K562 (cell line): ENCODE results near the gene VWA3B. TPM values are rescaled to one million over a fixed set of nuclear protein-coding genes. Genes with fewer than 3 reads are reported as not detected.

Source experiments
- ATAC-seq: fragments of 200-7000 bp; cut with Tn5 transposase; 3 replicates; pipeline ENCODE4 v1.9.1; 2020; ENCODE audit warnings: moderate library complexity
- BruUV-seq: library from RNA; stranded (reverse); fragments of 400-500 nt; replicated peaks from 2 replicates; lab custom pipeline; 2021; lab: Mats Ljungman, UMichigan
- CTCF ChIA-PET: fragments of 300-600 bp; formaldehyde crosslinking; extraction: SDS; loops from one replicate; lab custom pipeline; 2021; ENCODE audit warnings: low intra/inter-chr PET ratio; lab: Yijun Ruan, JAX
- POLR2A ChIA-PET: fragments of 300-600, 350-650 bp; sonication (Branson Sonifier 250); formaldehyde crosslinking; extraction: SDS; loops from one replicate; lab custom pipeline; 2021; ENCODE audit warnings: antibody characterized with exemption, inconsistent platforms; lab: Yijun Ruan, JAX
- DNase-seq, 4 experiments: peaks; one replicate each; pipeline versions ENCODE4 v3.0.0 to v3.0.0-alpha.2; 2011 to 2018; ENCODE audit warnings: low spot score in 3 of 4, mixed read lengths in 3 of 4; ENCODE audit errors: extremely low read depth in 1 of 4
- FAIRE-seq: peaks from 2 replicates; lab custom pipeline; 2011; peaks lifted over from hg19 to GRCh38; lab: Jason Lieb, UNC
- H2AFZ ChIP-seq: 2 replicates; pipeline ENCODE4 v1.6.0; 2011; ENCODE audit warnings: low read depth, low read length, control low read depth, inconsistent platforms
- H3K27ac ChIP-seq: fragments of 200-600 bp; 3 replicates; pipeline ENCODE4 v1.8.0; 2011; ENCODE audit warnings: low read depth, mild to moderate bottlenecking, control low read depth, inconsistent platforms, low read length, moderate library complexity, mixed read lengths; ENCODE audit errors: extremely low read depth
- H3K27me3 ChIP-seq, 2 experiments: fragments of 300-600 bp in 1 of 2; 2 replicates in 1 of 2; 3 replicates in 1 of 2; pipeline versions ENCODE4 v1.6.0 to v1.8.0; 2011; ENCODE audit warnings: inconsistent platforms in 2 of 2, low read length in 2 of 2, mild to moderate bottlenecking in 1 of 2, mixed read lengths in 1 of 2, moderate library complexity in 1 of 2; ENCODE audit not compliant: control insufficient read depth in 2 of 2, insufficient read depth in 2 of 2
- H3K36me3 ChIP-seq: fragments of 300-600 bp; 3 replicates; pipeline ENCODE4 v1.8.0; 2011; ENCODE audit warnings: mild to moderate bottlenecking, low read length, inconsistent platforms; ENCODE audit not compliant: control insufficient read depth, insufficient read depth
- H3K4me1 ChIP-seq, 2 experiments: fragments of 200-600 bp in 1 of 2; replicated peaks in 1 of 2; 2 replicates in 1 of 2; 3 replicates in 1 of 2; pipeline versions ENCODE4 v1.5.1 to v1.8.0; 2011; ENCODE audit warnings: inconsistent platforms in 2 of 2, low read length in 2 of 2, mild to moderate bottlenecking in 1 of 2, mixed read lengths in 1 of 2, moderate library complexity in 1 of 2; ENCODE audit not compliant: control insufficient read depth in 2 of 2, insufficient read depth in 2 of 2
- H3K4me2 ChIP-seq: 2 replicates; pipeline ENCODE4 v1.6.1; 2011; ENCODE audit warnings: low read length, control low read depth, inconsistent platforms, mixed read lengths; ENCODE audit not compliant: insufficient read depth
- H3K4me3 ChIP-seq: fragments of 200-600 bp; sonication (generic), shearing (Covaris generic); 2 replicates; pipeline ENCODE4 v1.5.1; 2016; ENCODE audit warnings: control low read depth, inconsistent platforms
- H3K79me2 ChIP-seq: fragments of 200-600 bp; 3 replicates; pipeline ENCODE4 v1.8.0; 2011; ENCODE audit warnings: low read length, inconsistent platforms; ENCODE audit not compliant: control insufficient read depth, insufficient read depth
- H3K9ac ChIP-seq, 2 experiments: 2 replicates each; pipeline versions ENCODE4 v1.6.0 to v1.6.1; 2011; ENCODE audit warnings: low read depth in 2 of 2, low read length in 2 of 2, control low read depth in 1 of 2, inconsistent platforms in 1 of 2, mild to moderate bottlenecking in 1 of 2, mixed read lengths in 1 of 2; ENCODE audit not compliant: insufficient read depth in 1 of 2
- H3K9me1 ChIP-seq: one replicate; pipeline ENCODE4 v1.6.0; 2011; ENCODE audit warnings: inconsistent platforms, mild to moderate bottlenecking, low read length, moderate library complexity; ENCODE audit not compliant: control insufficient read depth, insufficient read depth
- H3K9me3 ChIP-seq: replicated peaks from 2 replicates; pipeline ENCODE4 v1.5.1; 2011; ENCODE audit warnings: low read depth, low read length, inconsistent platforms; ENCODE audit not compliant: control insufficient read depth, insufficient read depth
- H4K20me1 ChIP-seq: replicated peaks from 2 replicates; pipeline ENCODE4 v1.6.1; 2011; ENCODE audit warnings: low read length, inconsistent platforms, mixed read lengths; ENCODE audit not compliant: control insufficient read depth, insufficient read depth
- CREB1 ChIP-seq, 2 experiments: sonication (generic) in 1 of 2; formaldehyde crosslinking in 1 of 2; IDR thresholded peaks; 2 replicates each; pipeline versions ENCODE4 v1.6.1 to v1.8.0; 2012 to 2022; ENCODE audit warnings: inconsistent platforms in 1 of 2, mild to moderate bottlenecking in 1 of 2, missing genetic modification reagents in 1 of 2, moderate library complexity in 1 of 2
- DDX20 ChIP-seq: fragments of 450-650 bp; IDR thresholded peaks from 2 replicates; pipeline ENCODE4 v1.6.1; 2016; ENCODE audit warnings: missing genetic modification characterization, low read depth, mild to moderate bottlenecking, missing compliant biosample characterization, moderate library complexity
- HDAC8 ChIP-seq: fragments of 450-650 bp; IDR thresholded peaks from 2 replicates; pipeline ENCODE4 v1.6.1; 2016; ENCODE audit warnings: mild to moderate bottlenecking, missing genetic modification characterization, moderate library complexity, missing compliant biosample characterization
- MIER1 ChIP-seq: fragments of 450-650 bp; IDR thresholded peaks from 2 replicates; pipeline ENCODE4 v1.6.1; 2016; ENCODE audit warnings: antibody characterized with exemption, mild to moderate bottlenecking, low read depth
- PKNOX1 ChIP-seq: fragments of 450-650 bp; IDR thresholded peaks from 2 replicates; pipeline ENCODE4 v1.6.1; 2016
- POLR2A ChIP-seq: fragments of 450-650 bp; conservative IDR thresholded peaks from 2 replicates; pipeline ENCODE4 v1.6.1; 2016
- RHOXF2B ChIP-seq: fragments of 250-450 bp; sonication (Bioruptor Pico); conservative IDR thresholded peaks from 2 replicates; pipeline ENCODE4 v1.5.1; 2021
- SMARCA4 ChIP-seq: fragments of 450-650 bp; IDR thresholded peaks from 2 replicates; pipeline ENCODE4 v1.6.1; 2016
- SMC3 ChIP-seq: conservative IDR thresholded peaks from 2 replicates; pipeline ENCODE4 v1.6.1; 2011; ENCODE audit warnings: low read depth, low read length, improper control_type of control experiment; ENCODE audit not compliant: insufficient read depth
- TCF3 ChIP-seq: sonication (generic); formaldehyde crosslinking; IDR thresholded peaks from 2 replicates; pipeline ENCODE4 v1.4.0; 2020; ENCODE audit warnings: mild to moderate bottlenecking, missing genetic modification reagents
- TRIM28 ChIP-seq: fragments of 450-650 bp; IDR thresholded peaks from 2 replicates; pipeline ENCODE4 v1.6.1; 2017
- XRCC4 ChIP-seq: IDR thresholded peaks from one replicate; pipeline ENCODE4 v1.6.1; 2011; ENCODE audit not compliant: insufficient read depth, insufficient read length; ENCODE audit errors: extremely low read depth
- YBX1 ChIP-seq: fragments of 450-650 bp; IDR thresholded peaks from 2 replicates; pipeline ENCODE4 v1.7.1; 2016; ENCODE audit warnings: mild to moderate bottlenecking
- ZFP30 ChIP-seq: fragments of 250-450 bp; sonication (Bioruptor Pico); IDR thresholded peaks from 2 replicates; pipeline ENCODE4 v1.8.0; 2022; ENCODE audit warnings: moderate library complexity, mild to moderate bottlenecking, inconsistent platforms, borderline replicate concordance
- ZNF184 ChIP-seq: sonication (generic); formaldehyde crosslinking; IDR thresholded peaks from 2 replicates; pipeline ENCODE4 v1.5.0; 2020; ENCODE audit warnings: missing genetic modification reagents
- ZNF41 ChIP-seq: fragments of 250-450 bp; sonication (Bioruptor Pico); conservative IDR thresholded peaks from 2 replicates; pipeline ENCODE4 v1.4.0; 2020; ENCODE audit warnings: mild to moderate bottlenecking
- ZNF778 ChIP-seq: fragments of 450-650 bp; formaldehyde crosslinking; IDR thresholded peaks from 2 replicates; pipeline ENCODE4 v1.4.0; 2020; ENCODE audit warnings: mild to moderate bottlenecking, moderate library complexity
- WGBS: fragments of 100-300 bp; shearing (Covaris generic); methylation state at CpG from one replicate; pipeline ENCODE4 v1.1.6; 2016; ENCODE audit warnings: low coverage, mixed read lengths; ENCODE audit not compliant: insufficient coverage; ENCODE audit errors: missing lambda C conversion rate; 5-methylcytosine and 5-hydroxymethylcytosine counted together
- in situ Hi-C: fragments of 300-500 bp; cut with MboI; formaldehyde crosslinking; loops from 4 replicates; pipeline ENCODE4 v1.15.0; 2018; ENCODE audit warnings: inconsistent platforms, mixed read lengths
- intact Hi-C: fragments of 100-400 bp; cut with micrococcal nuclease; formaldehyde crosslinking; loops from 2 replicates; pipeline ENCODE4 v1.14.2; 2022
- polyA plus RNA-seq, 8 experiments: library from polyadenylated mRNA; depleted of rRNA in 4 of 8; stranded (reverse) in 5 of 8; unstranded in 3 of 8; fragments of >200 nt; fragmentation: Nextera tagmentation in 2 of 8; fragmentation: Illumina TruSeq in 1 of 8; extraction: Ambion mirVana in 2 of 8; extraction: Trizol in 1 of 8; gene quantifications; 2 replicates each; pipeline versions ENCODE4 v1.2.1 to v1.2.3, GENCODE V29; 2011 to 2014; ENCODE audit warnings: inconsistent platforms in 1 of 8, missing spikeins in 1 of 8
- total RNA-seq, 7 experiments: library from RNA; depleted of rRNA in 6 of 7; stranded (reverse); fragments of >200 nt in 6 of 7; fragmentation: Illumina TruSeq in 2 of 7; extraction: Trizol in 2 of 7; gene quantifications; 2 replicates each; pipeline versions ENCODE4 v1.2.1 to v1.2.3, GENCODE V29; 2011 to 2021; ENCODE audit warnings: low replicate concordance in 1 of 7

VWA3B gene
- total and polyA plus RNA-seq, 9 of the 15 experiments (the other 6 are each of a cell fraction or from before 2014, with no cell fraction given), result not detected

- Histone ChIP-seq H3K4me3 (no peak overlapping the region), H3K27me3 (peaks cover 32 to 66% of the 10 kb centered on the region in 2 experiments)
- TF ChIP-seq ZFP30 (CRISPR knock-in tag), result no peak
- TF ChIP-seq YBX1, result no peak
- no peak for TF ChIP-seq PKNOX1
- TF ChIP-seq TCF3 (CRISPR knock-in tag), result no peak
- TF ChIP-seq CREB1 (IDR thresholded peaks at IDR 0.05), result no peak
- no peak for TF ChIP-seq CREB1 (CRISPR knock-in tag; IDR thresholded peaks at IDR 0.05)
- TF ChIP-seq POLR2A, result no peak
- TF ChIP-seq SMARCA4, result no peak
- TF ChIP-seq ZNF184 (CRISPR knock-in tag), result no peak
- no peak for TF ChIP-seq DDX20 (tag)
- TF ChIP-seq ZNF41 (CRISPR knock-in tag), result no peak
- TF ChIP-seq HDAC8, result no peak
- TF ChIP-seq XRCC4, result no peak
- TF ChIP-seq TRIM28, result no peak
- TF ChIP-seq RHOXF2B, result no peak
- TF ChIP-seq ZNF778 (CRISPR knock-in tag), result no peak
- TF ChIP-seq MIER1, result no peak
- no peak for TF ChIP-seq SMC3
- TF ChIP-seq, all 486 proteins: peak for 0
- Histone ChIP-seq H4K20me1 (no peaks in the 10 kb centered on the region), H3K79me2 (no peaks in the 10 kb centered on the region), H3K36me3 (no peaks in the 10 kb centered on the region), H2AFZ (no peak overlapping the region), H3K9ac (no peak overlapping the region), H3K27ac (no peak overlapping the region), H3K4me1 (no peaks in the 10 kb centered on the region), H3K9me3 (no peaks in the 10 kb centered on the region), H3K9me1 (no peaks in the 10 kb centered on the region), H3K4me2 (no peak overlapping the region)
- no peak for FAIRE-seq
- in situ Hi-C loops (no loop called here), intact Hi-C loops (no loop called here)
- DNase-seq, result no peak
- ChIA-PET POLR2A (no interaction called here), CTCF (no interaction called here)
- BruUV-seq, result no TSS peak
- WGBS, result 0% methylated on average over 8 of the region's 8 CpGs
- ATAC-seq, result no peak
Measured at GRCh38 chr2:98155291-98155690, 68.3 kb downstream of the VWA3B start.
